MG63 (cell line): ENCODE measurements around the gene COG4. TPM values are rescaled to one million over a fixed set of nuclear protein-coding genes. Genes with fewer than 3 reads are reported as not detected.
"Not testable (repeated sequence)": the region's sequence is repeated elsewhere in the genome, so short reads cannot be mapped to it uniquely, and the experiment has no call there.

Experiments used
- DNase-seq: peaks from one replicate; pipeline ENCODE4 v3.0.0-alpha.2; 2020
- H3K27me3 ChIP-seq: fragments of 250-450 bp; sonication (Bioruptor Pico); 2 replicates; pipeline ENCODE4 v1.5.1; 2020; ENCODE audit warnings: mild to moderate bottlenecking, moderate library complexity
- H3K36me3 ChIP-seq: fragments of 250-450 bp; sonication (Bioruptor Pico); 2 replicates; pipeline ENCODE4 v1.5.1; 2020; ENCODE audit warnings: mild to moderate bottlenecking, moderate library complexity
- H3K4me3 ChIP-seq: fragments of 250-450 bp; sonication (Bioruptor Pico); 2 replicates; pipeline ENCODE4 v1.5.1; 2020; ENCODE audit warnings: mild to moderate bottlenecking, moderate library complexity
- H3K9me3 ChIP-seq: fragments of 250-450 bp; sonication (Bioruptor Pico); 2 replicates; pipeline ENCODE4 v1.5.1; 2020; ENCODE audit warnings: mild to moderate bottlenecking, moderate library complexity
- total RNA-seq: library from RNA; depleted of rRNA; stranded (reverse); fragments of >200 nt; shearing (Covaris generic); gene quantifications from 2 replicates; pipeline ENCODE4 v1.2.3, GENCODE V29; 2014; ENCODE audit warnings: low replicate concordance

COG4 gene
- total RNA-seq, 1 experiment from 2014 or later, result 61.4 TPM

DNA sequence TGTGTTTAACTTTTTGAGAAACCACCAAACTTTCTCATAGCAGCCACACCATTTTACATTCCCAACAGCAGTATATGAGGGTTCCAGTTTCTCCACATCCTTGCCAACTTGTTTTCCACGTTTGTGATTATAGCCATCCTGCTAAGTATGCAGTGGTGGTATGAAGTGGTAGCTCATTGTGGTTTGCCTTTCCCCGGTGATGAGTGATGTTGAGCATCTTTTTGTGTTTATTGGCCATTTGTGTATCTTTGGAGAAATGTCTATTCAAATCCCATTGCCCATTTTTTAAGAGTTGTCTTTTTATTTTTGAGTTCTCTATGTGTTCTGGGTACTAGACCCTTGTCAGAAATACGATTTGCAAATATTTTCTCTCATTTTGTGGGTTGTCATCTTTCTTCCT is 17.6 kb upstream of the COG4 start:
- DNase-seq, result no peak
- Histone ChIP-seq H3K4me3 (no peak overlapping the region), H3K9me3 (no peaks in the 10 kb centered on the region), H3K36me3 (peaks cover 67% of the 10 kb centered on the region), H3K27me3 (no peaks in the 10 kb centered on the region)

DNA sequence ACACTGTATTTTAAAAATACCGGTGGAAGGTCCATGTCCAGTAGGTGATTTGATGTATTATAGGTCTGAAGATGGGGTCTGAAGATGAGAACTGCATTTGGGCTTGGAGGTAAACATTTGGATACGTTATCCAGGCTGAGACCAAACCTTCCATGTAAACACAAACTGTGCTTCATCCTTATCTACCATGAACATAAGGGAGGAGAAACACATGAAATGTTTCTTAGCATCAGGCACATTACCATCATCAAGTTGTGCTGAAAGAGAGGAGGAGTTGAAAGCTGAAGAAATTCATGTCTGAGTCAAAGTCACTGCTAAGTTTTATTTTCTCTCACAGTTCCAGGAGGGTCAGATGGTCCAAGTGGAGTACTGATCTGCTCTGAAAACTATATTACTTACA is 11.6 kb upstream of the COG4 start:
- H3K4me3 ChIP-seq, result no peak overlapping the region
- H3K27me3 ChIP-seq, result no peaks in the 10 kb centered on the region
- DNase-seq, result no peak
- H3K36me3 ChIP-seq, result peaks cover 69% of the 10 kb centered on the region
- no peaks in the 10 kb centered on the region for H3K9me3 ChIP-seq

- DNase-seq, H3K4me3 ChIP-seq, H3K27me3 ChIP-seq, H3K9me3 ChIP-seq: not testable (repeated sequence)
- H3K36me3 ChIP-seq, result peaks cover 79% of the 10 kb centered on the region
These were observed 6.6 kb upstream of the COG4 start for GRCh38 chr16:70529954-70530353.

DNA sequence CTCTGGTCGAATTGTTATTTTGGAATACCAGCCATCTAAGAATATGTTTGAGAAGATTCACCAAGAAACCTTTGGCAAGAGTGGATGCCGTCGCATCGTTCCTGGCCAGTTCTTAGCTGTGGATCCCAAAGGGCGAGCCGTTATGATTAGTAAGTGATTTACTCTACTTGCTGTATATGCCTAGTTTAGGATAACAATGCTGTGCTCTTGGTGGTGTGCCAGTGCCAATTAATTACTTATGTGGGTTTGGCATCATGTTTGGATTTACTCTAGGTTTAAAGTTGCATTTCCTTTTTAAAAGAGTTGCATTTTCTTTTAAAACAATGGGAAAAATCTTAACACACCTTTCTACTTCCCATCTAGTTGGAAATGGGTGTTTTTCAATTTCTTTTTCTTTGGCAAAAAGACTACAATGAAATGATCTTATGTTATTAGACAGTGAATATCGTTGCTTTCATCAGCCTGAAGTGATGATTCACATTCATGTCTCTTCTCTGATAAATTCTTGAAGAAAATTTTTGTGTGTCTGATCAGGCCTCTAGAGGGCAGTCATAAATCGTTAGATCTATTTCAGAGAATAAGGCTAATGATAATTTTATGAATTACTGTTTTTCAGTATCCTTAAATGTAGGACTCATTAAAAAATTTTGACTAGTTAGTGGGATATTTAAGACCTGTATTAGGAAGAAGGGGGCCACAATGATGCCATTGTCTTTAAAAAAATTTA is 5.9 kb upstream of the COG4 start:
- Histone ChIP-seq H3K4me3 (no peak overlapping the region), H3K27me3 (no peaks in the 10 kb centered on the region), H3K9me3 (no peaks in the 10 kb centered on the region), H3K36me3 (peaks cover 76% of the 10 kb centered on the region)
- DNase-seq, result no peak

- DNase-seq, result no peak
- Histone ChIP-seq H3K4me3 (peak overlapping the region; percentile 79), H3K36me3 (peaks cover 59% of the 10 kb centered on the region), H3K27me3 (no peaks in the 10 kb centered on the region), H3K9me3 (no peaks in the 10 kb centered on the region)
These were observed 4.1 kb upstream of the COG4 start for GRCh38 chr16:70527315-70527996.

DNA sequence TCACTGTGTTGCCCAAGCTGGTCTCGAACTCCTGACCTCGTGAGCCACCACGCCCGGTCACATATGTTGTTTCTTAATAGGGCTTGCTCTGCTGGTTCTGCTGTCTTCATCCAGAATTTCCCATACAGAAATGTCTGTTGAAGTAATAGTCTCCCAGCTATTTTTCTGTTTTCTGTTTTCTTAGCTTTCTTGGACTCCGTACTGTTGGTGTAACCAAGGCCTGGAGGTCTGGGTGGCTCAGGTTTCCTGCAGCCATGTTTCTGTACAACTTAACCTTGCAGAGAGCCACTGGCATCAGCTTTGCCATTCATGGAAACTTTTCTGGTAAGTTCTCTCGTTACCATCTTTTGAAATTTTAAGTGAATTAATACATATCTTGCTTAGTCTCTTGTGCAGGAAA is 3.0 kb upstream of the COG4 start:
- DNase-seq, result no peak
- no peaks in the 10 kb centered on the region for H3K27me3 ChIP-seq
- H3K36me3 ChIP-seq, result peaks cover 51% of the 10 kb centered on the region
- H3K4me3 ChIP-seq, result peak overlapping the region; percentile 79
- no peaks in the 10 kb centered on the region for H3K9me3 ChIP-seq

GRCh38 chr16:70524399-70524825 is 1.1 kb upstream of the COG4 start:
- not testable (repeated sequence) for H3K9me3 ChIP-seq, DNase-seq, H3K27me3 ChIP-seq
- H3K4me3 ChIP-seq, result peak overlapping the region; percentile 79
- peaks cover 37% of the 10 kb centered on the region for H3K36me3 ChIP-seq

GRCh38 chr16:70523743-70524398 is 517 bp upstream of the COG4 start, which contains the start of gene SF3B3:
SF3B3 (plus strand) TSS chr16:70523816; CDS start chr16:70526657, 2,841 bp downstream.
- Histone ChIP-seq H3K27me3 (no peaks in the 10 kb centered on the region), H3K36me3 (peaks cover 31% of the 10 kb centered on the region), H3K4me3 (peak within 1 kb of the TSS; percentile 79), H3K9me3 (no peaks in the 10 kb centered on the region)
- peak; percentile 29 for DNase-seq

- Histone ChIP-seq H3K4me3 (peak overlapping the region; percentile 79), H3K36me3 (peaks cover 22% of the 10 kb centered on the region), H3K27me3 (no peaks in the 10 kb centered on the region), H3K9me3 (no peaks in the 10 kb centered on the region)
- DNase-seq, result no peak
These were observed 908 bp downstream of the COG4 start for GRCh38 chr16:70522216-70523075.

DNA sequence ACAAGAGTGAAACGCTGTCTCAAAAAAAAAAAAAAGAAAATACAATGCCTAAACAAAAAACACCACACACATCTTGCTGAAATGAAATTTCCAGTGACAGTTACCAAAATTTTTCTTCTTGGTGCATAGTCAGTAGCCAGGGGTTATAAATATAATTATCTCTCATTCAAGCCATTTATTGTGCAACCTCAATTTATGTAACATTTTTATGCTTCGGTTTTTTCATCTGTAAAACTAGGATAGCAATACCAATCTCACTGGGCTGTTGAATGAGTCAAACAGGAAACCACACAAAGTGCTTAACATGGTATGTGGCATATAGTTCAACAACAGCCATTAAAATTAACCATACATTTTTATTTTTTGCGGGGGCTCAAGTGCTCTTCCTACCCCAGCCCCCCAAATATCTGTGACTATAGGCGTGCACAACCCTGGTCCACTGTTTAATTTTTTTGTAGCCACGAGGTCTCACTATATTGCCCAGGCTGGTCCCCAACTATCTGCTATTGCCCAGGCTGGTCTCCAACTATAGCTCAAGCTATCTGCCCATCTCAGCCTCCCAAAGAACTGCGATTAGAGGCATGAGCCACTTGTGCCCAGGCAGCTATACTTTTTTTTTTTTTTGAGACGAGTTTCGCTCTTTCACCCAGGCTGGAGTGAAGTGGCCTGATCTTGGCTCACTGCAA is 2.6 kb downstream of the COG4 start:
- H3K4me3 ChIP-seq, result no peak overlapping the region
- peaks cover 10% of the 10 kb centered on the region for H3K36me3 ChIP-seq
- H3K9me3 ChIP-seq, result no peaks in the 10 kb centered on the region
- DNase-seq, result no peak
- H3K27me3 ChIP-seq, result no peaks in the 10 kb centered on the region

DNA sequence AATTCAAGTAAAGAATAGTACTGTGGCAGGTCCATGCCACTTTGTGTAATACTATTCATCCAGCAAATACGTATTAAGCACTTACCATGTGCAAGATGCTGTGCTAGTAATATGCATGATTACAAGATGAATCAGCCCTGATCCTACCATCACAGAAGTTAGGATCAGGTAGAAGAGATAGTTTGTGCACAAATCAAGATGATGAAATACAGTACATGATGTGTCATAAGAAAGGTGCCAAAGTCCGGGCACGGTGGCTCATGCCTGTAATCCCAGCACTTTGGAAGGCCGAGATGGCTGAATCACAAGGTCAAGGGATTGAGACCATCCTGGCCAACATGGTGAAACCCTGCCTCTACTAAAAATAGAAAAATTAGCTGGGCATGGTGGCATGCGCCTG is 10.9 kb downstream of the COG4 start:
- Histone ChIP-seq H3K36me3 (peaks cover 4% of the 10 kb centered on the region), H3K4me3 (no peak overlapping the region), H3K9me3 (no peaks in the 10 kb centered on the region), H3K27me3 (no peaks in the 10 kb centered on the region)
- peak; percentile 22 for DNase-seq

DNA sequence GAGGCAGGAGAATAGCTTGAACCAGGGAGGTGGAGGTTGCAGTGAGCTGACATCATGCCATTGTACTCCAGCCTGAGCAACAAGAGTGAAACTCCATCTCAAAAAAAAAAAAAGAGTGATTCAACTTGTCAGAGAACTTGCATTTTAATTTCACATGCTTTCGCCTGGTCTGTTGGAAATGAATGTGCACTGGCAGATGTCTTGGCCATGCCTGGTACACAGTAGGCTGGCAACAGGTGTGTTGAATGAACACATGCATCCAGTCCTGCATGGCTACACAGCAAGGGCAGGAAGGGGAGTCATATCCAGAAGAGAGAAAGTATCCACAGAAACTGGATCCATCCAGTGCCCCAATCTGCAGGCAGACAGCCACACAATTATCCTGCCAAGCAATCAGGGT is 11.5 kb downstream of the COG4 start:
- Histone ChIP-seq H3K4me3 (no peak overlapping the region), H3K36me3 (peaks cover 4% of the 10 kb centered on the region), H3K27me3 (no peaks in the 10 kb centered on the region), H3K9me3 (no peaks in the 10 kb centered on the region)
- DNase-seq, result no peak

DNA sequence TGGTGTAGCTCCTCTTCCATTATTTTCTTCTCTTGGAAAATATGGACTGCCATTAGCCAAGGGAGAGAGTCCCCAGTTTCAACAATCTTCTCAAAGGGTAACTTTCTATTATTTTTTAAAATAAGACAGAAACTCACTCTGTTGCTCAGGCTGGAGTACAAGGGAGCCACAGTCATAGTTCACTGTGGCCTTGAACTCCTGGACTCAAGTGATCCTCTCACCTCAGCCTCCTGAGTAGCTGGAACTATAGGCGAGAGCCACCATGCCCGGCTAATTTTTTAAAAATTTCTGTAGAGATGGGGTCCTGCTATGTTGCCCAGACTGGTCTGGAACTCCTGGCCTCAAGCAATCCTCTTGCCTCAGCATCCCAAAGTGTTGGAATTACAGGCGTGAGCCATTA is 13.1 kb downstream of the COG4 start:
- H3K9me3 ChIP-seq, result no peaks in the 10 kb centered on the region
- DNase-seq, result no peak
- no peak overlapping the region for H3K4me3 ChIP-seq
- peaks cover 4% of the 10 kb centered on the region for H3K36me3 ChIP-seq
- H3K27me3 ChIP-seq, result no peaks in the 10 kb centered on the region

DNA sequence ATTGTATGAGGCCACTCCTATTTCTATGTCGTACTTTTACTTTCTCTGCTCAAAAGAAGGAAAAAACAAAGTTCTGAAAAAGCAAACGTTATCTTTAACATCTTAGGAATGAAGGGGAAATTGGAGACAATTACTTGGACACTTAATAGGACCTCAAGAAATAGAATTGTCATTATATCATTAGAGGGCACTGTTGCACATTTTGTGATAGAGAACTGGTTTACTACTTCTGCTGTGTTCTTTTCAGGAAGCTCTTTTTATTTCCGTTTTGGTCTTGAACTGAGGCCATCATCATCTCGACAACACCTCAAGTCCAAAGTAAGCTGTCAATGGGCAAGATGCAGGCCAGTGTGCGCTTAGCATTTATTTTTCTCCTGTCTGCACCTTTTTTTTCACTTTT is 14.6 kb downstream of the COG4 start:
- H3K9me3 ChIP-seq, result no peaks in the 10 kb centered on the region
- H3K36me3 ChIP-seq, result peaks cover 4% of the 10 kb centered on the region
- DNase-seq, result no peak
- H3K4me3 ChIP-seq, result no peak overlapping the region
- no peaks in the 10 kb centered on the region for H3K27me3 ChIP-seq

GRCh38 chr16:70496513-70496912 is 26.8 kb downstream of the COG4 start:
- no peak for DNase-seq
- H3K4me3 ChIP-seq, result no peak overlapping the region
- no peaks in the 10 kb centered on the region for H3K9me3 ChIP-seq
- peaks cover 13% of the 10 kb centered on the region for H3K36me3 ChIP-seq
- no peaks in the 10 kb centered on the region for H3K27me3 ChIP-seq
